Measurements from ENCODE around the gene TEX38. TPM values are rescaled to one million over a fixed set of nuclear protein-coding genes. Genes with fewer than 3 reads are reported as not detected.

The TEX38 gene
- total and polyA plus RNA-seq, 10 of the 15 experiments (the other 5 are each of a cell fraction or from before 2014, with no cell fraction given), result 0.07 to 0.32 (median 0.15) TPM; not detected in 7

GRCh38 chr1:46667782-46668760 lies 3.6 kb upstream of the TEX38 start, which contains the start of gene ATPAF1 (continued):
- TF ChIP-seq ZBTB11 (CRISPR knock-in tag; IDR thresholded peaks at IDR 0.05), result peak; percentile 93
- peak; percentile 67 for TF ChIP-seq MAX (IDR thresholded peaks at IDR 0.05; ENCODE audit: low read depth, low read length)
- TF ChIP-seq SREBF2 (IDR thresholded peaks at IDR 0.05; ENCODE audit: low read length), result no peak

- H3K27me3 ChIP-seq (replicated peaks in 1 of 2; ENCODE audit: control insufficient read depth in 2 of 2, insufficient read depth in 2 of 2, low read length in 1 of 2), result no peaks in the 10 kb centered on the region
- POLR2A ChIA-PET, result no interaction called here
- no peak for FAIRE-seq
- H3K9ac ChIP-seq (ENCODE audit: control insufficient read depth, insufficient read depth, low read length), result no peak overlapping the region
- peaks cover 13% of the 10 kb centered on the region for H3K4me1 ChIP-seq (ENCODE audit: control insufficient read depth, insufficient read depth, low read length)
- H3K79me2 ChIP-seq (ENCODE audit: control insufficient read depth, insufficient read depth, low read length), result peaks cover 17% of the 10 kb centered on the region
- no peaks in the 10 kb centered on the region for H4K20me1 ChIP-seq (ENCODE audit: control insufficient read depth, insufficient read depth)
- BruUV-seq (replicated peaks), result no TSS peak
- no peak for DNase-seq (ENCODE audit: low read depth, low spot score)
- no peaks in the 10 kb centered on the region for H3K9me3 ChIP-seq (replicated peaks; ENCODE audit: control insufficient read depth, insufficient read depth, low read length)
- SMC1A ChIA-PET (ENCODE audit: uncharacterized antibody, unreplicated experiment), result no interaction called here
- in situ Hi-C loops (cut with MboI) (no loop called here), intact Hi-C loops (cut with micrococcal nuclease; ENCODE audit: unreplicated experiment) (no loop called here)
- 100% methylated on average over 1 of the region's 1 CpG for WGBS (ENCODE audit: insufficient coverage, insufficient replicate concordance, low lambda C conversion rate, missing lambda C conversion rate)
- H3K27ac ChIP-seq (ENCODE audit: control insufficient read depth, insufficient read depth), result no peak overlapping the region
- H3K36me3 ChIP-seq (ENCODE audit: control insufficient read depth in 2 of 2, insufficient read depth in 2 of 2, low read length in 1 of 2), result peaks cover 0 to 4% of the 10 kb centered on the region in 2 experiments; a peak in 3 of 4 replicates
- ATAC-seq, result no peak
- RAD21 ChIA-PET (ENCODE audit: unreplicated experiment), result no interaction called here
- CTCF ChIA-PET, result no interaction called here
- H3K4me3 ChIP-seq, result no peak overlapping the region
- H2AFZ ChIP-seq (ENCODE audit: control insufficient read depth, low read depth, low read length), result no peak overlapping the region
- H3K4me2 ChIP-seq (ENCODE audit: control insufficient read depth, insufficient read depth), result no peak overlapping the region
- TF ChIP-seq TBL1XR1 (IDR thresholded peaks at IDR 0.05; ENCODE audit: low read depth, low read length) (no peak), HDGF (IDR thresholded peaks at IDR 0.05) (no peak), EED (IDR thresholded peaks at IDR 0.05; ENCODE audit: low read depth) (no peak), ZBTB33 (IDR thresholded peaks at IDR 0.05) (no peak), STAT1 (conservative IDR thresholded peaks at IDR 0.05) (no peak), NBN (IDR thresholded peaks at IDR 0.05) (no peak), SUPT20H (IDR thresholded peaks at IDR 0.05; ENCODE audit: borderline replicate concordance, control insufficient read depth, low read depth, low read length) (no peak), KDM1A (IDR thresholded peaks at IDR 0.05; ENCODE audit: borderline replicate concordance) (no peak), HDAC6 (IDR thresholded peaks at IDR 0.05; ENCODE audit: unreplicated experiment) (no peak), PAX5 (IDR thresholded peaks at IDR 0.05; ENCODE audit: borderline replicate concordance, low read depth, low read length) (no peak), FOXK2 (IDR thresholded peaks at IDR 0.05) (no peak), NFIC (IDR thresholded peaks at IDR 0.05; ENCODE audit: low read depth, low read length) (no peak)
Measured at GRCh38 chr1:46670134-46670533, 1.5 kb upstream of the TEX38 start.

All from GM12878 (cell line).